Effector CD4-positive, alpha-beta T cell (primary cell): ENCODE results near the gene PNMA1.

Source experiments
- DNase-seq: peaks from one replicate; pipeline ENCODE4 v3.0.0-alpha.2; 2020
- total RNA-seq: gene quantifications from one replicate; lab custom pipeline; 2026; lab: John Stamatoyannopoulos, UW

Gene PNMA1
- 83.1 reads per million, percentile 79 among the genes with 10 or more reads in this experiment for total RNA-seq

GRCh38 chr14:73713803-73714655, at the start of gene PNMA1:
Gene PNMA1 (minus strand): TSS chr14:73714384. CDS start chr14:73713639, 745 bp downstream.
- DNase-seq = peak; percentile 86

- no peak for DNase-seq
Measured at GRCh38 chr14:73763396-73763795, 49.2 kb upstream of the PNMA1 start.

GRCh38 chr14:73762375-73762822, 48.2 kb upstream of the PNMA1 start:
- DNase-seq = no peak

- no peak for DNase-seq
Measured at GRCh38 chr14:73761618-73762355, 47.6 kb upstream of the PNMA1 start.

- no peak for DNase-seq
Measured at GRCh38 chr14:73760598-73761586, 46.7 kb upstream of the PNMA1 start.

- DNase-seq = peak; percentile 98
Measured at GRCh38 chr14:73759714-73760597, 45.8 kb upstream of the PNMA1 start.

GRCh38 chr14:73759183-73759713, 45.1 kb upstream of the PNMA1 start:
- peak; percentile 41 for DNase-seq

GRCh38 chr14:73758392-73759182, 44.4 kb upstream of the PNMA1 start:
- peak; percentile 66 for DNase-seq

- DNase-seq = no peak
Measured at GRCh38 chr14:73757876-73758391, 43.8 kb upstream of the PNMA1 start.

- DNase-seq = no peak
Measured at GRCh38 chr14:73757381-73757780, 43.2 kb upstream of the PNMA1 start.

- DNase-seq = no peak
Measured at GRCh38 chr14:73755434-73756014, 41.3 kb upstream of the PNMA1 start.

- no peak for DNase-seq
Measured at GRCh38 chr14:73754911-73755360, 40.8 kb upstream of the PNMA1 start.

- DNase-seq = no peak
Measured at GRCh38 chr14:73753887-73754795, 40.0 kb upstream of the PNMA1 start.

GRCh38 chr14:73753124-73753886, 39.1 kb upstream of the PNMA1 start:
- peak; percentile 43 for DNase-seq

GRCh38 chr14:73752297-73752992, 38.3 kb upstream of the PNMA1 start:
- DNase-seq = peak; percentile 44

- no peak for DNase-seq
Measured at GRCh38 chr14:73751157-73751691, 37.0 kb upstream of the PNMA1 start.

- DNase-seq = no peak
Measured at GRCh38 chr14:73750531-73750901, 36.3 kb upstream of the PNMA1 start.
